HG02642 (cell line): ENCODE measurements around the gene SSBP2.
"Not testable (repeated sequence)": the region's sequence is repeated elsewhere in the genome, so short reads cannot be mapped to it uniquely, and the experiment has no call there.

Experiments
- ATAC-seq: cut with Tn5 transposase; IDR thresholded peaks from one replicate; pipeline ENCODE4 v1.9.1; 2021; ENCODE audit warnings: mild to moderate bottlenecking; ENCODE audit not compliant: unreplicated experiment, poor library complexity

The SSBP2 gene

DNA sequence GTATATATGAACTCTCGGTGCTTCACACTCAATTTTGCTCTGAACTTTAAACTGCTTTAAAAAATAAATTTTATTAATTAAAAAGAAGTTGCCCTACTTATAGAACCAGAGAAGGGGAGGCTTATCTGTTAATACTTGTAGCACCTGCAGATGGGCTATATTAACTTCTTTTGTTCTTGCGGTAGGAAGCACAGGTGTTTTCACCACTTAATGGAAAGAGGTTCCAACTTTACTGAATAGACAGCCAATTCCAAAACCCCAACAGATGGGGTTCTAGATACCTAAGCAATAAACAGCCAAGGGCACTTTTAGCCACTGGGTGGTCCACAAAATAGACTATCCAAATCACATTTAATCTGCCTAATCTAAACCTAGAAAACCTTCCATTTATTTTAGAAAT is 65.4 kb downstream of the SSBP2 start:
- ATAC-seq = no peak

GRCh38 chr5:81679885-81680284 is 71.0 kb downstream of the SSBP2 start:
- no peak for ATAC-seq

DNA sequence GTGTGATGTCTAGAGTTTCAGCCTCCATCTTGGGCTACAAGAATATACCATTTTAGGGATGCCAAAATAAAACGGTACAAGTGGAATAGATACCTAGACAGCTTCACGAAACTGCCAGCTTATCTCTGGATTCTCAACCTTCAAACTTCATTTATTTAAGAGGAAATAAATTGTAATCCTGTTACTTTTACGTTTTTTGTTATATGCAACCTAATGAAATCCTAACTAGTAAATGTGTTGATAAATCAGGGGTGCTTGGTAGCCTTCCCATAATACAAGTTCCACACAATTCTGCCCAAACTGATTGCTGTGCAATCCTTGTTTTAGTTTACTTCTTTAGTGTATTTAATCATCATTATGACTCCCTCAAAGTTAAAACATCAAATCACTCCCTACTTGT is 75.5 kb downstream of the SSBP2 start:
- ATAC-seq = no peak

DNA sequence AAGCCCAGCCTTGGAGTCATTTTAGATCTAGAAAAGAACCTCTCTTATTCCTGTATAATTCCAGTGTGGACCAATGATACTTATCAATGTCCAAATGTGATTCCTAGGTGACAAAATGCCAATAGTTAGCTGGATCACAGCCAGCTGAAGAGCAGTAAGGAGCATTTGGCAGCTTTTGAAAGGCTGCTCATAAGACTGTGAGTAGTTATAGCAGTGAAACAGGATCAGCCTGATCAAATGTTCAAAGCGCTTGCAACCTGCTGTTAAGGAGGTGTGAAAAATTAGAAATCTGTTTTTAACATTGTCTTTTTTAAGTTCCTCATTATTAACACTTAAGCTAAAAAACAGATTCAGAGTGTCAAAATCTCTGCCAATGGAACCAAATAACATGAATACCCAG is 85.1 kb downstream of the SSBP2 start:
- no peak for ATAC-seq

GRCh38 chr5:81660624-81661023 is 90.3 kb downstream of the SSBP2 start:
- not testable (repeated sequence) for ATAC-seq

- no peak for ATAC-seq
Observed at GRCh38 chr5:81657386-81657785, 93.5 kb downstream of the SSBP2 start.

GRCh38 chr5:81656783-81657182 is 94.1 kb downstream of the SSBP2 start:
- no peak for ATAC-seq

DNA sequence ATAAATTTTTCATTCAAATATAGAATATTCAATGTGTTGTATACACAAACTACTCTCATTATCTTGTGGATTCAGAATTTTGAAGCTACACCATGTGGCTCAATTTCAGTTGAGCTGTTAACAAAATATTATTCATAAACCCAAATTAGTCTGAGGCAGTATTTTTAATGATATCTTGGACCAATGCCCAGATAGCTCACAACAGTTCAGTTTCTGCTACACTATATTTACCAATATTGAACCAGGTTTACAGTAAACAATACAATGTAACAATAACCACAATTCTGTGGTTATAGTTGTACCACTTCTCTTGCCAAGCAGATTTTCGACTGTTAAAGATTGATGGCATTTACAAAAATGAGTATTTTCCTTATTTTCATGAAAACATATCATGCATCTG is 99.9 kb downstream of the SSBP2 start:
- ATAC-seq = no peak

DNA sequence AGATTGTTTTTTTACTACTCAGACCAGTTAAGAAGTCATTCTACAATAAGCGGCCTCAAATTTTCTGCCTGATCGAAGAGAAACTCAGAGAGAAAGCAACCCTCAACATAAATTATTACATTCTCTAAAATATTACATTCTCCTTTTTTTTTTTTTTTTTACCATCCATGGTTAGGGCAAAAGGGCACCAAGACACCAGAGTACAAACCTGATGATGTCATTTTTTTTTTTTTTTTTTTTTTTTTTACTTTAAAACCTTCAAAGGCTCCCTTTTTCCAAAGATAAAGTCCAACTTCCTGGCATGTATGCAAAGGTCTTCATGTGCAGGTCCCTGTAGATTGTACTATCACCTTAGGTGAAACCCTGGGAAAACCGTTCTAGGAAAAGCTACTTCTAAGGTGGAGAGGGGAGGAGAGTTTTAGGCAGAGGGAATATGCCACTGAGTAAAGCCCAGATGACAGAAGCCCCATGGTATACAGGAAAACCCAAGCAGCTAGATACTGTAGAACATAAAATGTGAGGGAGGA is 104.4 kb downstream of the SSBP2 start:
- no peak for ATAC-seq

- no peak for ATAC-seq
Observed at GRCh38 chr5:81642210-81642609, 108.7 kb downstream of the SSBP2 start.

DNA sequence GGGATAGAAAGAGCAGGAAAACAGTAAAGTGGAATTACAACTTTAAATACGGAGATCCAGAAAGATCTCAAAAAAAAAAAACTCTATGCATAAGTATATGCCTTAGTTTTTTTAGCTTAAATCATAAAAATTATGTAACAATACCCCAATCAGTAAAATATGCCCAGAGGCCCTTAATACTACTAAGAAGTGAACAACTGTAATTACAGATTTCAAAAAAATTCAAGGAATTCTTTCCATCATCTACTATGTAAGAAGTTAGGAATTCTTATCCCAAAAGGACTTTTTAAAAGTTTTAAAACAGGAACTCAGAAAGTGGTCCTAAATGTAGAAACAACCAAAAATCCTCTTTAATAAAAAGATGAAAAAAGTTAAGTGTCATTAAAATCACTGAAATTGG is 111.3 kb downstream of the SSBP2 start:
- no peak for ATAC-seq

- no peak for ATAC-seq
Observed at GRCh38 chr5:81638471-81638870, 112.4 kb downstream of the SSBP2 start.

DNA sequence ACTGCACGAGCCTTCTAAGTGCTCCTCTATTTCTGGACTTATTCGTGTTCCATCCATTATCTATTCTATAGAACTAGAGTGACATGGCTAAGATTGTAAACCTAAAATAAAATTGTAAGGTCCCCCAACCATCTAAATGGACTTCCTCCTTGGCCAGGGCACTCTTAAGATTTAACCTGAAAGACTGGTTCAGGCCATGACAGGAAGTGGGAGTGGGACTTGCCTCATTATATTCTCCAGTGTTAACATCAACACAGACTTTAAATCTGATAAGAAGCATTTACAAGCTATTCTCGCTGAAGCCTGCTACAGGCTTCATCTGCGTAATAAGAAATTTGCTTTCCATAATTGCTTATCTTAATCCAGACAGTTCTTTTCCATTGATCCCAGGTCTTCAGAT is 117.0 kb downstream of the SSBP2 start:
- ATAC-seq = no peak

DNA sequence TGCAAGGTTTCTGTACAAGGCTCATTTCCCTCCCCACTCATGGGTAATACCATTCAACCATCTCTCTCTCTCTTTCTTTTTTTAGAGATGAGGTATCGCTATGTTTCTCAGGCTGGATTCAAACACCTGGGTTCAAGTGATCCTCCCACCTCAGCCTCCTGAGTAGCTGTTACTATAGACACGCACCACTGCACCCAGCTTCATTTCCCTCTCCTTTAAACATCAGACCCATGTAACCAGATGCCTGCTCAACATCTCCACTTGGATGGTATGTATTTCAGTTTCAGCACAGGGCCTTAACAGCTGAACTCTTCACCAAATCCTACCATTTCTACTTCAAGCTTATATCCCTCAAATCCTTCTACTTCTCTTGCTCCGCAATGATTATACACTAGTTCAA is 117.4 kb downstream of the SSBP2 start:
- no peak for ATAC-seq

GRCh38 chr5:81632679-81633078 is 118.2 kb downstream of the SSBP2 start:
- no peak for ATAC-seq

GRCh38 chr5:81631621-81632020 is 119.3 kb downstream of the SSBP2 start:
- ATAC-seq = no peak

DNA sequence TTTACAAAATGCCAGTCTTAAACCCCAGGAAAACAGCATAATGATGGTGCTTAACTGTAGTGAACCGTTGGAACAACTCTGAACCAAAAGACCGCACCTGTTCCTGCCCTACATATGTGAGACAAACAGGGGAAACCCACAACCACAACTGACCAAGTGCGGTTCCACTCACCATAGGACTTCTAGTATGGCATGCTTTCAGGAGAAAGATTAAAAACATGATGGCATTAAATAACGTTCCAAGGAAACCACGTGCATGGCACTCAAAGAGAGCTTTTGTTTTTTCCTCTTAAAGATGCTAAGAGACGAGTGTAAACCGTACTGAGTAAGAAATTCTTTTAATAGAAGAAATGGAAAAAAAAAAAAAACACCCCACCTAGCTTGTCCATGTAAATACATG is 119.8 kb downstream of the SSBP2 start:
- peak; percentile 84 for ATAC-seq

DNA sequence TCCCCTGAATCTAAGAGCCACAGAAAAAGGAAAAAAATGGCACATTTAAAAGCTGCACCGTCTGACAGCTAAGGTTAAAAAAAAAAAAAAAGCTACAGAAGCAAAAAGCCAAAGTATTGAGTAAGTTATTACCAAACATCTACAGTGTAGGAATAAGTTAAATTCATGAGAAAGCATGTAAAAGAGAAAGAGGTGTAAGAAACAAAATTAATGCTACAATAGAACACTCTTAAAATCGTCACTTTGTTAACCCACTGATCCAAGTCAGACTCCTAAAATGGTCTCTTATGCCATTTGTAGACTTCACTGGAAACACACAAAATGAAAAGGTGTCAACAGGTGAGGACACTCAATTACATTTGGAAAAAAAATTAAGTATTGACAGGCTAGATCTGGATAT is 120.2 kb downstream of the SSBP2 start:
- ATAC-seq = no peak

DNA sequence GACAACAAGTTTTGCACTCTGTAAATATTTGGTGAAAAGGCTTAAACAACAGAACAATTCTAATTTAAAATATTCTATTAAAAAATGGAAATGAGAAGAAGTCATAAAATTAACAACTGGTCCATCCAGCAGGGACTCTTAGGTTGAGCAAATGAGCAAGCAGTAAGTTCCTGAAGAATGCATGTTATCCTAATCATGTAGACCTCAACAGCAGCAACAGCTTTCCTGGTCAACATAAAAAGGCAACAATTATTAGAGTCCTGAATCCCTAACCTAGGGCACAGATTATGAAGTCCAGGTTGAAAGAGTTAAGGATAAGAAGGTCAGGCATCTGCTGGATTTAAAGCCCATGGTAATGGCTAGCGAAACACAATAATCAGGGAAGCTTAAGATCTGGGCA is 120.9 kb downstream of the SSBP2 start:
- ATAC-seq = no peak

GRCh38 chr5:81628061-81628460 is 122.8 kb downstream of the SSBP2 start:
- not testable (repeated sequence) for ATAC-seq

- ATAC-seq = no peak
Observed at GRCh38 chr5:81626524-81626923, 124.4 kb downstream of the SSBP2 start.

DNA sequence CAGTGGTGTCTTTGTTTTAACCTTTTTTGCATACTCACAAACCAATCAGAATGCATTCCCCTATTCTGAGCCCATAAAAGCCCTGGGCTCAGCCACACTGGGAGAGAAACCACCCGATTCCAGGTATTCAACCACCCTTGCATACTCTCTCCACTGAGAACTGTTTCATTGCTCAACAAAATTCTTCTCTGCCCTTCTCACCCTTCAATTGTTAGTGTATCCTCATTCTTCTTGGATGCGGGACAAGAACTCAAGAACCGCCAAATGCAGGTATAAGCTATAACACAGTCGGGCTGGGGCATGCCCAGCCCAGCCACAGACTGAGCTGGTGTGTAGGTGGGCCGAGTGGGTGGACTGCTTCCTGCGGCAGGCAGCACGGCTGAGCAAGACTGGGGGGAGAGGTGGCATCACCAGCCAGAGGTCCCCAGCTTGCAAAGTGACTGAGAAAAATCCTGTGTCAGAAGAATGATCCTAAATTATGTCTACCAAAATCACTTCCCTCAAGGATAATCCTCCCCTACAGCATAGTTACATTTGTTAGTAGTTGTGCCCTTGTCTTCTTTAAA is 141.0 kb downstream of the SSBP2 start:
- no peak for ATAC-seq

- no peak for ATAC-seq
Observed at GRCh38 chr5:81608976-81609375, 141.9 kb downstream of the SSBP2 start.
